ENCODE data around the gene OSBPL2.

Gene OSBPL2

DNA sequence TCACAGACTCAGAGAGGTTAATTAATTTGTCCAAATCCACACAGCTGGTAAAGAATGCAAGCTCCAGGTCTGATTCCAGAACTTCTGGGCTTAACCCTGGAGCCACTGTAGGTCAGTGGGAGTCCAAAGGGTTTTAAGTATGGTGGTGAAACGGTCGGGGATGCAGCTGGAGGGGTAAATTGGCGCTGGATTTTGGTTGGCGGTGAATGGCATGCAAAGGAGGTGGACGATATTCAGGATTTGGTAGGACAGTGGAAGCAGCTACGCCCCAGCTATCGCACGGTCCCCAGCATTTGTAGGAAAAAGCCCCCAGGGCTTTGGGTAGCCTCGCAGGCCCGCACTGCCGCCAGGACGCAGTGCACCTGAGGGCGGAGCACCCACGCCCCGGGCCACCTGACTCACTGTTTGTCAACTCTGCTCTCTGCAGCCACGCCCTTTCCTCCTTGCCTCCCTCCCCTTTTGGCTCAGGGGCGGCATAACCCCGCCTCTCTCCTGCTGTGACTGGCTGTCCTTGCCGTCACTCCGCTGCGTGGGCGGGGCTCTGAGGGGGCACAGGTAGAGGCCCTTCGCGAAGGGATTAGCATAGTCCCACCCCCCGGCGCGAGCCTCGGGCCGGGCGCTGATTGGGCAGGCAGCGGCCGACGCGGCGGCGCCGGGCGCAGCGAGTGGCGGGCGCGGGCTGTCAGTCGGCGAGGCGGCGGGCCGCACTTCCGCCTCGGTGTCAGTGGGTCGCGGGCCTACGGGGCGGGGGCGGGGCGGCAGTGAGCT, at the start of gene OSBPL2:
OSBPL2 (plus strand) TSS at position 721 of the 768 bp plus-strand sequence. CDS start 17,664 bp downstream, outside the sequence.
- peak; percentile 86 for DNase-seq

DNA sequence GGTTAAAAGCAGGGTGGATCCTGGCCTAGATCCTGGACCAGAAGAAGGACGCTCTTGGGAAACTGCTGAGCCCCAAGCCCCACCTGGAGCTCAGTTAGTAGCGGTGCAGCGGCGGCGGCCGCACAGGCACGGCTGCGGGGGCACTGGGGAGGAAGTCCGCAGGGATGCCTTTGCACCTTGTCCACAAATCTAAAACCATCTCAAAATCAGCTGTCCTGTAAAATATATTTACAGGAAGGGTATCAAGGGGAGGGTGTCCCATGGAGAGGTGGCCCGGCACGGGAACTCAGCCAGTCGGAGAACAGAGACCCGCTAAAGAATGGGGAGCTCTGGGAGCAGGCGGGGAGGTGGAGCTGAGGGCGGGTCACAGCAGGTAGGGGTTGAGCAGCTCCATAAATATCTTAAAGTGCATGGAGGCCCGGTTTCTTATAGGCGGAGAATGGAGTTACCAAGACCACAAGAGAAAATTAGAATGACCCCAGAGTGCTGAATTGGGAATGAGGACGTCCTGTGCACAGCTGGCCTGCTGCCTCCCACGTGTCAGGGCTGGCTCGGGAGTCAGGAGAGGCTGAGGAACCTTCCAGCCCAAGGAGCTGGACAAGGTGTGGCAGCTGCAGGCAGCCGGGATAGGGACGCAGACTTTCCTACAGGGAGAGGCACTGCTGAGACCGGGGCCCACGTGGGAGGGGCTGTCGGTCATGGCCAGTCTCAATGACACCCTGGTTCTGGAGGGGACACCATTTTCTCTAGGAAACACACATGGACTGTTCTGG, 47.5 kb upstream of the OSBPL2 start:
- no peak for DNase-seq

DNA sequence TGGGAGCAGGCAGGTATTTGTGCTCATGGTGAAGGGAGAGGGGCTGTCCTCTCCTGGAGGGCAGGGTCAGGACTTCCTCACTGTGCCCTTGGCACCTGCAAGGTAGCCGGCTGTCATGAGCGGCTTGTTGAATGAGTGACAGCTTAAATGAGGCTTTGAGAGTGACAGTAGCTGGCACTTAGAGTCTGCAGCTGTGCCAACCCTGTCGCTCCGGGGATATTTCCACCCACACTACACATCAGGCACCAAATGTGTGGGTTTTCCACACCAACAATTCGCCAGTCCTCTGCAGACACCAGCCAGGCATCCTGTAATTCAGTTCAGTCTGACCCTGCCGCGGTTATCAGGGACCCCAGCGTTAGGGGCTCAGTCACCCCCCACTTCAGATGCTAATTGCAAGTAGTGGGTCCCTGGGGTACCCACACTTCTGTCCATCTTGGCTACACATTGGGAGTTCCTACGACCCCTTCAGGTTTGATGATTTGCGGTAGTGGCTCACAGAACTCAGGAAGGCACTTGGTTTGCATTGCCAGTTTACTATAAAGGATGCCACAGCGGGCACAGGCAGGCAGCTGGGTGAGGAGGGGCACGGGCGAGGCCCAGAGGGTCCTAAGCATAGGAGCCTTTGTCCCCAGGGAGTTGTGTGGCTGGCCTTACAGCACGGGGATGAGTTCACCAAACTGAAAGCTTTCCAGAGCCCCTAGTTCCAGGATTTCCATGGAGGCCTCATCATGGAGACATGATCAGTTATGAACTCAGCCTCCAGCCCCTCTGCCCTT, 46.4 kb upstream of the OSBPL2 start:
- DNase-seq: no peak

- DNase-seq: no peak
Measured at GRCh38 chr20:62192635-62193034, 45.7 kb upstream of the OSBPL2 start.

- no peak for DNase-seq
Measured at GRCh38 chr20:62193079-62194025, 45.0 kb upstream of the OSBPL2 start.

GRCh38 chr20:62195075-62195405, 43.3 kb upstream of the OSBPL2 start:
- no peak for DNase-seq

DNA sequence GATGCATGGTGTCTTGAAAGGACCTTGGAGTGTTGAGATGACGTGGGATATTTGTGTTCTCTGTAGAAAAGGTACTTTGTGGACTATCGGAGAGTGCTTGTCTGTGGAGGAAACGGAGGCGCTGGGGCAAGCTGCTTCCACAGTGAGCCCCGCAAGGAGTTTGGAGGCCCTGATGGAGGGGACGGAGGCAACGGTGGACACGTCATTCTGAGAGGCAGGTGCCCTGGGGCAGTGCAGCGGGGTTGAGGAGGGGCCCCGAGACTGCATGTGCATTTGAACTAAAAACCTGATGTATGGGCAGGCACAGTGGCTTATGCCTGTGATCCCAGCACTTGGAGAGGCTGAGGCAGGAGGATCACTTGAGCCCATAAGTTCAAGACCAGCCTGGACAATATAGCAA, 42.6 kb upstream of the OSBPL2 start:
- DNase-seq: no peak

DNA sequence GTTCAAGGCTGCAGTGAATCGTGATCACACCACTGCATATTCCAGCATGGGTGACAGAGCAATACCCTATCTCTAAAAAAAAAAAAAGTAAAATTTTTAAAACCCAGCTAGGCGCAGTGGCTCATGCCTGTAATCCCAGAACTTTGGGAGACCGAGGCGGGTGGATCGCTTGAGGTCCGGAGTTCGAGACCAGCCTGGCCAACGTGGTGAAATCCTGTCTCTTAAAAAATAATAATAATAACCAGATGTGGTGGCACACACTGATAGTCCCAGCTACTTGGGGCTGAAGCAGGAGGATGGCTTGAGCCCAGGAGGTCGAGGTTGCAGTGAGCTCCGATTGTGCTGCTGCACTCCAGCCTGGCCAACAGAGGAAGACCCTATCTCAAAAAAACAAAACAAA, 42.0 kb upstream of the OSBPL2 start:
- DNase-seq: no peak

GRCh38 chr20:62197311-62197710, 41.0 kb upstream of the OSBPL2 start:
- no peak for DNase-seq

DNA sequence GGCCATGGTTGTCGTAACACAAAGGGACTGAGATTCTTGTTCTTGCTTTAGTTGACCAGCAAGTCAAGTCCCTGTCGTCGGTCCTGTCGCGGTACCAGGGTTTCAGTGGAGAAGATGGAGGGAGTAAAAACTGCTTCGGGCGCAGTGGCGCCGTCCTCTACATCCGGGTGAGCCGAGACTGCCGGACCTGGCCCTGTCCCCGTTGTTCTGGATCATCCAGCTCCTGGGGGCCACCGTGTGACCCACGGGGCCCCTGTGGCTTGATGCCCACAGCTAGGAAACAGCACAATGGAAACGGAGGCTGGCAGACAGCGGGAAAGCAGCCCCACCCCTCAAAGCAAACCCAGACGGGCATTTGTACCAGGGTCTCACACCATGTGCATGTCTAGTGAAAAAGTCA, 40.5 kb upstream of the OSBPL2 start:
- no peak for DNase-seq

DNA sequence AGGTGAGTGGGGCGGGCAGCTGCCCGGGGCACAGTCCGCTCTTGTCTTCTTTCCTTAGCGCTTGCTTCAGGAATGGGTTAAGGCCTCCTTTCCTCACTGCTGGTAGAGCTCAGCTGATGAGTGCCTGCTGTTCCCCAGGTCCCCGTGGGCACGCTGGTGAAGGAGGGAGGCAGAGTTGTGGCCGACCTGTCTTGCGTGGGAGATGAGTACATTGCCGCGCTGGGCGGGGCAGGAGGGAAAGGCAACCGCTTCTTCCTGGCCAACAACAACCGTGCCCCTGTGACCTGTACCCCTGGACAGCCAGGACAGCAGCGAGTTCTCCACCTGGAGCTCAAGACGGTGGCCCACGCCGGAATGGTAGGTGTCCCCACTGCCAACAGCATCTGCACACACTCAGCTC, 39.8 kb upstream of the OSBPL2 start:
- DNase-seq: no peak

GRCh38 chr20:62198931-62199330, 39.4 kb upstream of the OSBPL2 start:
- no peak for DNase-seq

DNA sequence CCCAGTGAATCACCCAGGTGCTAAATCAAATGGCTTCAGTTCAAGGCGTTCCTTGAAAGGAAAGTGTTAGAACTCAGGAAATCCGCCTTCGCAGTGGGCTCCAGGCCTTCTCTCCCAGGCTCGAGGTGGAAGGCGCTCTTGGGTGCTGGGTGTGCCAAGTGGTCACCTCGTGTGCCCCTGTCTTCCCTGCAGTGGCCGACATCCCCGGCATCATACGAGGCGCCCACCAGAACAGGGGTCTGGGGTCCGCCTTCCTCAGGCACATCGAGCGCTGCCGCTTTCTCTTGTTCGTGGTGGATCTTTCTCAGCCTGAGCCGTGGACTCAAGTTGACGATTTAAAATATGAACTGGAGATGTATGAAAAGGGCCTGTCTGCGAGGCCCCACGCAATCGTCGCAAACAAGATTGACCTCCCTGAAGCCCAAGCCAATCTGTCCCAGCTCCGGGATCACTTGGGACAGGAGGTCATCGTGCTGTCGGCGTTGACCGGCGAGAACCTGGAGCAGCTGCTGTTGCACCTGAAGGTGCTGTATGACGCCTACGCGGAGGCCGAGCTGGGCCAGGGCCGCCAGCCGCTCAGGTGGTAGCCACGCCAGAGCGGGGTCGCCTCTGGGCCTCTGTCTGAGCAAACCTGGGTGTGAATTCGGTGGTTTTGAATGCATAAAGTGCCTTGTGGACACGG, 37.7 kb upstream of the OSBPL2 start:
- DNase-seq: no peak

GRCh38 chr20:62201173-62202082, 36.9 kb upstream of the OSBPL2 start:
- peak; percentile 28 for DNase-seq

DNA sequence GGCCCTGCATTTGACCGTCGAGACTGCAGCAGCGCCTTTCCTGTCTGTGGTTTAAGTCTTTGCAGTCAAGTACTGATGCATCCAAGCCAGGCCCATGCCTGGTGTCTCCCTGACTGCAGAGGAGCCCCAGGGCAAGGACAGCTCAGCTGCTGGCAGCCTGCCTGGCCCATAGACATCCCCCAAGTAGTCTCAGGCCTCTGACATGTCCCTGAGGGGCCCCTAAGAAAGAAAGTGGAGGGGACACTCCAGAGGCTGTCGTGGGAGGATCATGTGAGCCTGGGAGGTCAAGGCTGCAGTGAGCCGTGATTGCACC, 36.3 kb upstream of the OSBPL2 start:
- no peak for DNase-seq

DNA sequence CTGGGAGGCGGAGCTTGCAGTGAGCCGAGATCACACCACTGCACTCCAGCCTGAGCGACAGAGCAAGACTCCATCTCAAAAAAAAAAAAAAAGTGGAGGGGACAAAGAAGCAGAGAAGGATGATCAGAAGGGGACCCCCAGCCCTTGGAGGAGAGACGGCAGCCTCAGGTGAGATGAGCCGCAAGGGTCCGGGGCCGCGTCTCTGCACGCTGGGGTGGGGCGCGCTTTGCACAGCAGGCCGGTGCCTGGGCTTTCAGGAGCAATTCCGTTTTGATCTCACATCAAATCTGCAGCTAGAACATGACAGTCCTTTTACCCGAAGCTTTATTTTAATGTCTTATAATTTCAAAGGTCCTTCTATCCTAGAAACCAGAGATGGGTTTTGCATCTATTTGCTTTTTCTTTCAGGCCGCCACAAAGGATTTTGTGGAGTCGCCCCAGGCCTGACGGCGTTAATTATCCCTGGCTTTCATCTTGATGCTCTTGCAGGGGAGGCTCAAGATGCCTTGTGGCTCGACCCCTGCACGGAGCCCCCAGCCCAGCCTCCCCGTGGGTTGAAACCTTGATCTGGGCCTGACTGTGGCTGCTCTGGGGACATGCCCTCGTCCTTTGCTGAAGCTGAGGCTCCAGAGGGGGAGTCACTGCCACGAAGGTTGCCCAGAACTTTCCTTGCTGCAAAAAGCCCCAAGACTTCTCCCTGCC, 35.5 kb upstream of the OSBPL2 start:
- DNase-seq: no peak

GRCh38 chr20:62203378-62204030, 34.8 kb upstream of the OSBPL2 start:
- no peak for DNase-seq

GRCh38 chr20:62205618-62206387, 32.5 kb upstream of the OSBPL2 start:
- no peak for DNase-seq

- no peak for DNase-seq
Measured at GRCh38 chr20:62206388-62206775, 31.9 kb upstream of the OSBPL2 start.
